SU-DHL-6 (cell line): ENCODE results near the gene FANCM.

Experiments
- H2AFZ ChIP-seq: fragments of 200-600 bp; sonication (generic); 2 replicates; pipeline ENCODE4 v1.6.1; 2014; ENCODE audit warnings: low read depth, mild to moderate bottlenecking, moderate library complexity, mixed read lengths, antibody characterized with exemption, low read length; ENCODE audit not compliant: severe bottlenecking
- H3F3A ChIP-seq: fragments of 200-600 bp; shearing (Covaris generic); 2 replicates; pipeline ENCODE4 v1.6.0; 2016; ENCODE audit warnings: antibody characterized with exemption, mild to moderate bottlenecking; ENCODE audit not compliant: insufficient read depth
- H3K27ac ChIP-seq: fragments of 200-600 bp; sonication (generic); 2 replicates; pipeline ENCODE4 v1.5.1; 2016; ENCODE audit warnings: low read depth, mild to moderate bottlenecking, low read length, moderate library complexity, mixed read lengths
- H3K27me3 ChIP-seq: fragments of 200-600 bp; sonication (generic), shearing (Covaris generic); 2 replicates; pipeline ENCODE4 v1.6.0; 2014; ENCODE audit warnings: mild to moderate bottlenecking, low read length
- H3K36me3 ChIP-seq: fragments of 200-600 bp; sonication (generic); 2 replicates; pipeline ENCODE4 v1.6.1; 2014; ENCODE audit warnings: mild to moderate bottlenecking, low read length, mixed read lengths
- H3K4me2 ChIP-seq: fragments of 300-600, 200-600 bp; shearing (Covaris generic), sonication (generic); 2 replicates; pipeline ENCODE4 v1.6.0; 2014; ENCODE audit warnings: low read length, low read depth, mild to moderate bottlenecking; ENCODE audit not compliant: poor library complexity, severe bottlenecking
- H3K4me3 ChIP-seq: fragments of 200-600 bp; sonication (generic); 2 replicates; pipeline ENCODE4 v1.5.1; 2014; ENCODE audit warnings: antibody characterized with exemption, low read length, mild to moderate bottlenecking, mixed read lengths; ENCODE audit not compliant: insufficient read depth, poor library complexity, severe bottlenecking
- H3K79me2 ChIP-seq: fragments of 200-600 bp; sonication (generic); 2 replicates; pipeline ENCODE4 v1.6.1; 2014; ENCODE audit warnings: mild to moderate bottlenecking, low read length, moderate library complexity; ENCODE audit not compliant: insufficient read depth
- H3K9ac ChIP-seq: fragments of 200-600 bp; sonication (generic); 2 replicates; pipeline ENCODE4 v1.7.0; 2014; ENCODE audit warnings: mild to moderate bottlenecking, low read length
- H3K9me2 ChIP-seq: fragments of 200-600 bp; sonication (generic); replicated peaks from 2 replicates; pipeline ENCODE4 v1.6.1; 2014; ENCODE audit warnings: low read length; ENCODE audit not compliant: insufficient read depth
- H3K9me3 ChIP-seq: fragments of 200-600 bp; sonication (generic); 2 replicates; pipeline ENCODE4 v1.6.1; 2014; ENCODE audit warnings: low read length, mixed read lengths; ENCODE audit not compliant: insufficient read depth
- H4K20me1 ChIP-seq: fragments of 200-600 bp; sonication (generic); 2 replicates; pipeline ENCODE4 v1.6.1; 2014; ENCODE audit warnings: low read depth, mild to moderate bottlenecking, antibody characterized with exemption, low read length, moderate library complexity, mixed read lengths
- EZH2phosphoT487 ChIP-seq: fragments of 200-600 bp; sonication (generic), shearing (Covaris generic); conservative IDR thresholded peaks from 2 replicates; pipeline ENCODE4 v1.6.1; 2018; ENCODE audit warnings: mild to moderate bottlenecking, antibody characterized with exemption, low read length, moderate library complexity, mixed read lengths
- TF ChIP-seq, protein P1 (sequence below): fragments of 200-600 bp; sonication (generic); IDR thresholded peaks from one replicate; pipeline ENCODE4 v1.5.1; 2017; ENCODE audit warnings: antibody characterized with exemption, mild to moderate bottlenecking, low read length, moderate library complexity; ENCODE audit not compliant: insufficient read depth, poor library complexity, severe bottlenecking

FANCM gene

DNA sequence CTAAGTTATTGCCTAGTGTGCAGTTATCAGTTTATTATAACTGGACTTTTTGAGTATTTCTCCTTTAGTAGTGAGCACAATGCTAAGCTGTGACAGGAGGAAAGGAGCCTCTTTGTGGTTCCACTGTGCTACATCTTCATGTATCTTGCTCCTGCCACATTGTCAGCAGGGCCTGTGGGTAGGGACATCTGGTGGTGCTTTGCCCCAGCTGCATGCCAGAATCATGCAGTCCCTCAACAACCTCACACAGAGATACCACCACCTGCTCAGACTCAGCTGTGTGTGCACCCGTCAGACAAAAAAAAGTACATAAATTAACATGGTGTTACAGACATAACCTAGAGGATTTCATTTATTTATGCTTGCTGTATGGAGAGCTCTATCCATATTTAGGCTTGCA lies 66.2 kb downstream of the FANCM start:
- no peak overlapping the region for H3K9ac ChIP-seq
- no peak overlapping the region for H3K4me2 ChIP-seq
- H3K36me3 ChIP-seq, result peaks cover 24% of the 10 kb centered on the region
- no peaks in the 10 kb centered on the region for H3K9me2 ChIP-seq
- H3F3A ChIP-seq, result peaks cover 28% of the 10 kb centered on the region
- H3K27ac ChIP-seq, result no peak overlapping the region
- H4K20me1 ChIP-seq, result no peaks in the 10 kb centered on the region
- no peak overlapping the region for H2AFZ ChIP-seq
- no peaks in the 10 kb centered on the region for H3K27me3 ChIP-seq
- TF ChIP-seq, protein P1, sequence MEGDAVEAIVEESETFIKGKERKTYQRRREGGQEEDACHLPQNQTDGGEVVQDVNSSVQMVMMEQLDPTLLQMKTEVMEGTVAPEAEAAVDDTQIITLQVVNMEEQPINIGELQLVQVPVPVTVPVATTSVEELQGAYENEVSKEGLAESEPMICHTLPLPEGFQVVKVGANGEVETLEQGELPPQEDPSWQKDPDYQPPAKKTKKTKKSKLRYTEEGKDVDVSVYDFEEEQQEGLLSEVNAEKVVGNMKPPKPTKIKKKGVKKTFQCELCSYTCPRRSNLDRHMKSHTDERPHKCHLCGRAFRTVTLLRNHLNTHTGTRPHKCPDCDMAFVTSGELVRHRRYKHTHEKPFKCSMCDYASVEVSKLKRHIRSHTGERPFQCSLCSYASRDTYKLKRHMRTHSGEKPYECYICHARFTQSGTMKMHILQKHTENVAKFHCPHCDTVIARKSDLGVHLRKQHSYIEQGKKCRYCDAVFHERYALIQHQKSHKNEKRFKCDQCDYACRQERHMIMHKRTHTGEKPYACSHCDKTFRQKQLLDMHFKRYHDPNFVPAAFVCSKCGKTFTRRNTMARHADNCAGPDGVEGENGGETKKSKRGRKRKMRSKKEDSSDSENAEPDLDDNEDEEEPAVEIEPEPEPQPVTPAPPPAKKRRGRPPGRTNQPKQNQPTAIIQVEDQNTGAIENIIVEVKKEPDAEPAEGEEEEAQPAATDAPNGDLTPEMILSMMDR, result peak; percentile 13
- TF ChIP-seq EZH2phosphoT487, result no peak
- H3K79me2 ChIP-seq, result no peaks in the 10 kb centered on the region
- H3K9me3 ChIP-seq, result no peaks in the 10 kb centered on the region
- H3K4me3 ChIP-seq, result no peak overlapping the region

DNA sequence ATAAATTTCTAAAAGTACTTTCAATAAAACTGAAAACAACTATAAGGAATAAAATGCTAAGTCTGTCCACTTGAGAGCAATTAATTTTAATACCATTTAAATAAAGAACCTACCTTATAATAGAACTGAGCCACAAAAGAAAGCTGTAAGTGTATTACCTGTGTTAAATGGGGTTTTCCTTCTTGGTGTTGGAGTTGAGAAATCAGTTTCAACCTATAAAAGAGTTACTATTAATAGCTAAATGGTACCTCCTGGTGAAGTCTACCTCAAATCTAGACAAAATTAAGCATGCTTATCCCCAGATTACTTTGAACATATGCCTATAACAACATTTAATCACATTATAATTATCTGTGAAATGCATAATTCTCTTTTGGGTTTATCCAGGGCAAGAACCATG lies 68.5 kb downstream of the FANCM start:
- no peaks in the 10 kb centered on the region for H3K27me3 ChIP-seq
- no peak overlapping the region for H3K27ac ChIP-seq
- H3K9ac ChIP-seq, result no peak overlapping the region
- no peaks in the 10 kb centered on the region for H3K9me2 ChIP-seq
- no peak overlapping the region for H3K4me2 ChIP-seq
- H3K36me3 ChIP-seq, result peaks cover 23% of the 10 kb centered on the region
- no peaks in the 10 kb centered on the region for H3K9me3 ChIP-seq
- no peaks in the 10 kb centered on the region for H4K20me1 ChIP-seq
- TF ChIP-seq, protein P1, result no peak
- TF ChIP-seq EZH2phosphoT487, result no peak
- H2AFZ ChIP-seq, result no peak overlapping the region
- no peaks in the 10 kb centered on the region for H3K79me2 ChIP-seq
- no peak overlapping the region for H3K4me3 ChIP-seq
- peaks cover 32% of the 10 kb centered on the region for H3F3A ChIP-seq

DNA sequence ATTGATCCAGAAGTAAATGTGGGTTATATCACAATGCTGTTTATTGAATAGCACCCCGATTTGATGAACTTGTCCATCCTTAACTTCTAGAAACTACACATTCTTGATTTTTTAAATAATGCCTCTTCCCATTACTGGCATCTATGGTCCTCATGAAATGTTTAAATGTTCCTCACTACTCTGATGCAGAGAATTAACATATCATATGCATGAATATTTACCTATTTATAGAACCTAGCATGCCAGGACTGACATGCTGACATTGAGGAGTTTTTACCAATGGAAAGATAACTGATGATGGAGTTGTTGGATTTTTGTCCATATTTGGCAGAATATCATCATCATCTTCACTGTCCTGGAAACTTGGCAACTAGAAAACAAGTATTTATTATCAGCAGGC lies 74.4 kb downstream of the FANCM start:
- Histone ChIP-seq H3K9ac (no peak overlapping the region), H3K27me3 (no peaks in the 10 kb centered on the region), H3K36me3 (peaks cover 22% of the 10 kb centered on the region), H3K4me2 (no peak overlapping the region), H4K20me1 (no peaks in the 10 kb centered on the region), H3K79me2 (no peaks in the 10 kb centered on the region), H2AFZ (no peak overlapping the region), H3K4me3 (no peak overlapping the region), H3K27ac (no peak overlapping the region), H3K9me2 (no peaks in the 10 kb centered on the region), H3F3A (peaks cover 8% of the 10 kb centered on the region; the same call in 1 of the 2 replicates), H3K9me3 (no peaks in the 10 kb centered on the region)
- no peak for TF ChIP-seq EZH2phosphoT487
- TF ChIP-seq, protein P1, result no peak
